GM18867 (cell line): ENCODE data around the gene ANGPTL7.
"Not testable (repeated sequence)": the region's sequence is repeated elsewhere in the genome, so short reads cannot be mapped to it uniquely, and the experiment has no call there.

Experiments
- ATAC-seq: cut with Tn5 transposase; IDR thresholded peaks from one replicate; pipeline ENCODE4 v1.9.1; 2021; ENCODE audit warnings: mild to moderate bottlenecking, moderate library complexity; ENCODE audit not compliant: unreplicated experiment

ANGPTL7 gene

GRCh38 chr1:11188858-11189451, at the start of gene ANGPTL7:
Gene ANGPTL7 (plus strand): TSS chr1:11189355. CDS start chr1:11189580, 225 bp downstream.
- ATAC-seq: no peak

GRCh38 chr1:11142618-11143391, 46.4 kb upstream of the ANGPTL7 start:
- ATAC-seq: no peak

- no peak for ATAC-seq
Observed at GRCh38 chr1:11143401-11143800, 45.8 kb upstream of the ANGPTL7 start.

- no peak for ATAC-seq
Observed at GRCh38 chr1:11143907-11144306, 45.2 kb upstream of the ANGPTL7 start.

GRCh38 chr1:11144570-11145256, 44.4 kb upstream of the ANGPTL7 start:
- ATAC-seq: no peak

GRCh38 chr1:11145741-11146140, 43.4 kb upstream of the ANGPTL7 start:
- no peak for ATAC-seq

- ATAC-seq: no peak
Observed at GRCh38 chr1:11147197-11147770, 41.9 kb upstream of the ANGPTL7 start.

GRCh38 chr1:11150326-11150725, 38.8 kb upstream of the ANGPTL7 start:
- ATAC-seq: no peak

GRCh38 chr1:11151114-11151513, 38.0 kb upstream of the ANGPTL7 start:
- ATAC-seq: no peak

GRCh38 chr1:11151826-11152612, 37.1 kb upstream of the ANGPTL7 start:
- ATAC-seq: no peak

- no peak for ATAC-seq
Observed at GRCh38 chr1:11152755-11153154, 36.4 kb upstream of the ANGPTL7 start.

GRCh38 chr1:11153184-11153583, 36.0 kb upstream of the ANGPTL7 start:
- no peak for ATAC-seq

GRCh38 chr1:11156441-11156840, 32.7 kb upstream of the ANGPTL7 start:
- no peak for ATAC-seq

GRCh38 chr1:11156963-11157362, 32.2 kb upstream of the ANGPTL7 start:
- no peak for ATAC-seq

- no peak for ATAC-seq
Observed at GRCh38 chr1:11157394-11157793, 31.8 kb upstream of the ANGPTL7 start.

GRCh38 chr1:11157867-11158266, 31.3 kb upstream of the ANGPTL7 start:
- ATAC-seq: no peak

GRCh38 chr1:11158291-11158690, 30.9 kb upstream of the ANGPTL7 start:
- ATAC-seq: no peak

- no peak for ATAC-seq
Observed at GRCh38 chr1:11158720-11159321, 30.3 kb upstream of the ANGPTL7 start.

- not testable (repeated sequence) for ATAC-seq
Observed at GRCh38 chr1:11162752-11163151, 26.4 kb upstream of the ANGPTL7 start.

GRCh38 chr1:11166744-11167143, 22.4 kb upstream of the ANGPTL7 start:
- not testable (repeated sequence) for ATAC-seq
